ENCODE results near the gene C14orf119. TPM values are rescaled to one million over a fixed set of nuclear protein-coding genes. Genes with fewer than 3 reads are reported as not detected.
A peak's percentile ranks its signal among the peaks of the same experiment; 100 is the strongest.

Gene C14orf119
- total and polyA plus RNA-seq, 8 donors, result 1.8 to 51.8 (median 25.2) TPM; not detected in 1

GRCh38 chr14:23066368-23066767 is 28.9 kb upstream of the C14orf119 start:
- intact Hi-C loops (cut with DNase I; ENCODE audit: low total_unique reads), result no loop called here

GRCh38 chr14:23066855-23067744 is 28.2 kb upstream of the C14orf119 start:
- no peak for DNase-seq
- Histone ChIP-seq H3K27ac (no peak overlapping the region), H3K4me1 (peaks cover 35 to 55% (median 47%) of the 10 kb centered on the region in 4 donors), H3K36me3 (peaks cover 64 to 77% (median 75%) of the 10 kb centered on the region in 4 donors), H3K4me3 (no peak overlapping the region), H3K9me3 (no peaks in the 10 kb centered on the region), H3K27me3 (no peaks in the 10 kb centered on the region)
- intact Hi-C loops (cut with DNase I; ENCODE audit: low total_unique reads), result no loop called here
- TF ChIP-seq EP300 (IDR thresholded peaks at IDR 0.05), result no peak
- TF ChIP-seq POLR2A (IDR thresholded peaks at IDR 0.05), result no peak
- TF ChIP-seq POLR2AphosphoS5 (IDR thresholded peaks at IDR 0.05), result no peak
- no peak for TF ChIP-seq CTCF (IDR thresholded peaks at IDR 0.05)
- 85 to 91% (median 89%) methylated on average over 23 of the region's 23 CpGs for whole genome bisulfite sequencing, 5 donors

More at GRCh38 chr14:23066368-23066767, 28.9 kb upstream of the C14orf119 start:
- Histone ChIP-seq H3K9me3 (no peaks in the 10 kb centered on the region), H3K36me3 (peaks cover 68 to 85% (median 83%) of the 10 kb centered on the region in 4 donors), H3K27me3 (no peaks in the 10 kb centered on the region), H3K27ac (no peak overlapping the region), H3K4me1 (peaks cover 34 to 55% (median 42%) of the 10 kb centered on the region in 4 donors), H3K4me3 (no peak overlapping the region)
- 79 to 91% (median 82%) methylated on average over 3 of the region's 3 CpGs for WGBS, 5 donors
- DNase-seq, result no peak
- TF ChIP-seq CTCF (IDR thresholded peaks at IDR 0.05) (no peak), POLR2AphosphoS5 (IDR thresholded peaks at IDR 0.05) (no peak), POLR2A (IDR thresholded peaks at IDR 0.05) (no peak), EP300 (IDR thresholded peaks at IDR 0.05) (no peak)

GRCh38 chr14:23067847-23068788 is 27.2 kb upstream of the C14orf119 start:
- peak overlapping the region in 3 of 5 donors; percentile 36 to 89 (median 86) for H3K27ac ChIP-seq
- no peaks in the 10 kb centered on the region for H3K9me3 ChIP-seq
- no peak for DNase-seq
- peaks cover 33 to 62% (median 50%) of the 10 kb centered on the region in 4 donors for H3K4me1 ChIP-seq
- H3K36me3 ChIP-seq, result peaks cover 64 to 77% (median 74%) of the 10 kb centered on the region in 4 donors
- no peaks in the 10 kb centered on the region for H3K27me3 ChIP-seq
- 73 to 81% (median 81%) methylated on average over 14 of the region's 14 CpGs for WGBS, 5 donors
- H3K4me3 ChIP-seq, result peak overlapping the region in 1 of 4 donors; percentile 9
- TF ChIP-seq EP300 (IDR thresholded peaks at IDR 0.05) (no peak), POLR2AphosphoS5 (IDR thresholded peaks at IDR 0.05) (no peak), CTCF (IDR thresholded peaks at IDR 0.05) (no peak), POLR2A (IDR thresholded peaks at IDR 0.05) (no peak)
- intact Hi-C loops (cut with DNase I; ENCODE audit: low total_unique reads), result no loop called here

Measured in stomach (tissue), 9 donors.